ENCODE measurements around the gene TAOK3. TPM values are rescaled to one million over a fixed set of nuclear protein-coding genes. Genes with fewer than 3 reads are reported as not detected.
A peak's percentile ranks its signal among the peaks of the same experiment; 100 is the strongest.

TAOK3 gene
- total and polyA plus RNA-seq, 9 of the 15 experiments (the other 6 are each of a cell fraction or from before 2014, with no cell fraction given): 24.3 to 83.5 (median 47.1) TPM

DNA sequence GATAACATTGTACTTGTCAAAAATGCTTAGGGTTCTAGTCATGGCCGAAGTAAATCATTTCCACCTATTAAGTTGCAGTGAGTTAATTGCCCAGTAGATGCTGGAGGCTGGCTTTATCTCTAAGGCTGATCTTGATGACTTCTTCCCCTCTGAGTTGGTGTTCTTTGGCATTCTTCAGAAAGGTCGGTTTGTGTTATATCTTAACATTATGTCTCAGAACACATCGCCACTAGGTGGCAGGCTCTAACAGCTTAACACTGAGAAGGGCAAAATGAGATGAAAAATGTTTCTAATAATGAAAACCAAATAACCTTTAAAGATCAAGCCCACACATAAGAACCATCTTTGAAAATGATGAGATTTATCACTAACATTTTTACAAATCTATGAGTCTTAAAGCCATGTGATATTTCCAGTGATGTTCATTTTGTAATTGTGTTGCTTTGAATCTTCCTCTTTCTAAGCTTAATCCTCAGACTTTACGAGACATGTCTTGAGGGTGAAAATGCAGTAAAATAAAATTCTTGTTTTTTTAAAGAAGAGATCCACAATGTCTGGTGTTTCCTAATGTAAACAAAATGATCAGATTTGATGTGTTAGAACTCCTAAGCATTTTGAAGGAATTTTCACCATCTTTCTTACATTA is 32.3 kb upstream of the TAOK3 start (continued):
- TF ChIP-seq, protein P1, sequence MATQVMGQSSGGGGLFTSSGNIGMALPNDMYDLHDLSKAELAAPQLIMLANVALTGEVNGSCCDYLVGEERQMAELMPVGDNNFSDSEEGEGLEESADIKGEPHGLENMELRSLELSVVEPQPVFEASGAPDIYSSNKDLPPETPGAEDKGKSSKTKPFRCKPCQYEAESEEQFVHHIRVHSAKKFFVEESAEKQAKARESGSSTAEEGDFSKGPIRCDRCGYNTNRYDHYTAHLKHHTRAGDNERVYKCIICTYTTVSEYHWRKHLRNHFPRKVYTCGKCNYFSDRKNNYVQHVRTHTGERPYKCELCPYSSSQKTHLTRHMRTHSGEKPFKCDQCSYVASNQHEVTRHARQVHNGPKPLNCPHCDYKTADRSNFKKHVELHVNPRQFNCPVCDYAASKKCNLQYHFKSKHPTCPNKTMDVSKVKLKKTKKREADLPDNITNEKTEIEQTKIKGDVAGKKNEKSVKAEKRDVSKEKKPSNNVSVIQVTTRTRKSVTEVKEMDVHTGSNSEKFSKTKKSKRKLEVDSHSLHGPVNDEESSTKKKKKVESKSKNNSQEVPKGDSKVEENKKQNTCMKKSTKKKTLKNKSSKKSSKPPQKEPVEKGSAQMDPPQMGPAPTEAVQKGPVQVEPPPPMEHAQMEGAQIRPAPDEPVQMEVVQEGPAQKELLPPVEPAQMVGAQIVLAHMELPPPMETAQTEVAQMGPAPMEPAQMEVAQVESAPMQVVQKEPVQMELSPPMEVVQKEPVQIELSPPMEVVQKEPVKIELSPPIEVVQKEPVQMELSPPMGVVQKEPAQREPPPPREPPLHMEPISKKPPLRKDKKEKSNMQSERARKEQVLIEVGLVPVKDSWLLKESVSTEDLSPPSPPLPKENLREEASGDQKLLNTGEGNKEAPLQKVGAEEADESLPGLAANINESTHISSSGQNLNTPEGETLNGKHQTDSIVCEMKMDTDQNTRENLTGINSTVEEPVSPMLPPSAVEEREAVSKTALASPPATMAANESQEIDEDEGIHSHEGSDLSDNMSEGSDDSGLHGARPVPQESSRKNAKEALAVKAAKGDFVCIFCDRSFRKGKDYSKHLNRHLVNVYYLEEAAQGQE (IDR thresholded peaks at IDR 0.05; ENCODE audit: borderline replicate concordance): peak; percentile 47; the same call in 1 of the 2 replicates
- TF ChIP-seq, protein P1 (CRISPR knock-in tag; IDR thresholded peaks at IDR 0.05; ENCODE audit: low read depth): no peak

All from K562 (cell line).